ENCODE results near the gene KIF4B.

The KIF4B gene

GRCh38 chr5:155040984-155041653 lies 27.6 kb downstream of the KIF4B start:
- Histone ChIP-seq H3K36me3 (replicated peaks; ENCODE audit: low read depth, low read length) (no peaks in the 10 kb centered on the region), H3K4me2 (ENCODE audit: low read length) (no peak overlapping the region), H3K79me2 (ENCODE audit: low read length) (no peaks in the 10 kb centered on the region), H3K9me3 (ENCODE audit: insufficient read depth, low read length) (no peaks in the 10 kb centered on the region), H3K27me3 (ENCODE audit: low read depth, low read length) (no peaks in the 10 kb centered on the region), H3K4me3 (ENCODE audit: low read length) (no peak overlapping the region), H3K27ac (ENCODE audit: low read length) (no peak overlapping the region), H3K9ac (ENCODE audit: low read length) (no peak overlapping the region), H4K20me1 (ENCODE audit: insufficient read depth, low read length) (no peaks in the 10 kb centered on the region), H3K4me1 (ENCODE audit: low read length) (no peaks in the 10 kb centered on the region), H2AFZ (ENCODE audit: low read depth, low read length) (no peak overlapping the region)
- TF ChIP-seq, protein P1, sequence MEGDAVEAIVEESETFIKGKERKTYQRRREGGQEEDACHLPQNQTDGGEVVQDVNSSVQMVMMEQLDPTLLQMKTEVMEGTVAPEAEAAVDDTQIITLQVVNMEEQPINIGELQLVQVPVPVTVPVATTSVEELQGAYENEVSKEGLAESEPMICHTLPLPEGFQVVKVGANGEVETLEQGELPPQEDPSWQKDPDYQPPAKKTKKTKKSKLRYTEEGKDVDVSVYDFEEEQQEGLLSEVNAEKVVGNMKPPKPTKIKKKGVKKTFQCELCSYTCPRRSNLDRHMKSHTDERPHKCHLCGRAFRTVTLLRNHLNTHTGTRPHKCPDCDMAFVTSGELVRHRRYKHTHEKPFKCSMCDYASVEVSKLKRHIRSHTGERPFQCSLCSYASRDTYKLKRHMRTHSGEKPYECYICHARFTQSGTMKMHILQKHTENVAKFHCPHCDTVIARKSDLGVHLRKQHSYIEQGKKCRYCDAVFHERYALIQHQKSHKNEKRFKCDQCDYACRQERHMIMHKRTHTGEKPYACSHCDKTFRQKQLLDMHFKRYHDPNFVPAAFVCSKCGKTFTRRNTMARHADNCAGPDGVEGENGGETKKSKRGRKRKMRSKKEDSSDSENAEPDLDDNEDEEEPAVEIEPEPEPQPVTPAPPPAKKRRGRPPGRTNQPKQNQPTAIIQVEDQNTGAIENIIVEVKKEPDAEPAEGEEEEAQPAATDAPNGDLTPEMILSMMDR (IDR thresholded peaks at IDR 0.05; ENCODE audit: low read depth, low read length) = no peak
- TF ChIP-seq EZH2phosphoT487 (IDR thresholded peaks at IDR 0.05; ENCODE audit: low read depth) = no peak

GRCh38 chr5:155044591-155044990 lies 31.0 kb downstream of the KIF4B start:
- Histone ChIP-seq H3K9me3 (ENCODE audit: insufficient read depth, low read length) (no peaks in the 10 kb centered on the region), H4K20me1 (ENCODE audit: insufficient read depth, low read length) (no peaks in the 10 kb centered on the region), H3K79me2 (ENCODE audit: low read length) (no peaks in the 10 kb centered on the region), H3K27ac (ENCODE audit: low read length) (no peak overlapping the region), H3K36me3 (replicated peaks; ENCODE audit: low read depth, low read length) (no peaks in the 10 kb centered on the region), H3K9ac (ENCODE audit: low read length) (no peak overlapping the region), H3K4me2 (ENCODE audit: low read length) (no peak overlapping the region), H3K4me1 (ENCODE audit: low read length) (no peaks in the 10 kb centered on the region), H2AFZ (ENCODE audit: low read depth, low read length) (no peak overlapping the region), H3K27me3 (ENCODE audit: low read depth, low read length) (no peaks in the 10 kb centered on the region), H3K4me3 (ENCODE audit: low read length) (no peak overlapping the region)
- TF ChIP-seq, protein P1 (IDR thresholded peaks at IDR 0.05; ENCODE audit: low read depth, low read length) = no peak
- TF ChIP-seq EZH2phosphoT487 (IDR thresholded peaks at IDR 0.05; ENCODE audit: low read depth) = no peak

DNA sequence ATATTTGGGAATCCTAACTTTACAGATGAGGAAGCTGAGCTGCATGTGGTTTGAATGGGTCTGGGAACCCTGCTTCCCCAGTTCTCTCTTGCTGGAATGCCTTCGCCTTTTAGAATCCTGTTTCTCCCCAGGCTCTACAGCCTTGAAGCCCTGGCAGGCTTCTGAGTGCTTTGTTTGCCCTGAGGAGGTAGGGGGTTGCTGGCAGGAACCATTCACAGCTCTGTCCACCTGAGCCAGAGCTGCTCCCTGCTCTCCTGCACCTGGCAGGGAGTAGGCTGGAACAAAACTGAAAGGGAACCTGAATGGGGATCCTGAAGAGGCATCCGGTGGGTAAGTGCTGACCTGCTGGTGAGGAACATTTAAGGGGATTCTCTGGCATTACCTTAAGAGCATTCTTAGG lies 33.0 kb downstream of the KIF4B start:
- TF ChIP-seq, protein P1 (IDR thresholded peaks at IDR 0.05; ENCODE audit: low read depth, low read length) = no peak
- TF ChIP-seq EZH2phosphoT487 (IDR thresholded peaks at IDR 0.05; ENCODE audit: low read depth) = no peak
- Histone ChIP-seq H3K79me2 (ENCODE audit: low read length) (no peaks in the 10 kb centered on the region), H3K27ac (ENCODE audit: low read length) (no peak overlapping the region), H3K9ac (ENCODE audit: low read length) (no peak overlapping the region), H3K27me3 (ENCODE audit: low read depth, low read length) (no peaks in the 10 kb centered on the region), H4K20me1 (ENCODE audit: insufficient read depth, low read length) (no peaks in the 10 kb centered on the region), H3K9me3 (ENCODE audit: insufficient read depth, low read length) (no peaks in the 10 kb centered on the region), H3K4me3 (ENCODE audit: low read length) (no peak overlapping the region), H3K4me1 (ENCODE audit: low read length) (no peaks in the 10 kb centered on the region), H2AFZ (ENCODE audit: low read depth, low read length) (no peak overlapping the region), H3K36me3 (replicated peaks; ENCODE audit: low read depth, low read length) (no peaks in the 10 kb centered on the region), H3K4me2 (ENCODE audit: low read length) (no peak overlapping the region)

DNA sequence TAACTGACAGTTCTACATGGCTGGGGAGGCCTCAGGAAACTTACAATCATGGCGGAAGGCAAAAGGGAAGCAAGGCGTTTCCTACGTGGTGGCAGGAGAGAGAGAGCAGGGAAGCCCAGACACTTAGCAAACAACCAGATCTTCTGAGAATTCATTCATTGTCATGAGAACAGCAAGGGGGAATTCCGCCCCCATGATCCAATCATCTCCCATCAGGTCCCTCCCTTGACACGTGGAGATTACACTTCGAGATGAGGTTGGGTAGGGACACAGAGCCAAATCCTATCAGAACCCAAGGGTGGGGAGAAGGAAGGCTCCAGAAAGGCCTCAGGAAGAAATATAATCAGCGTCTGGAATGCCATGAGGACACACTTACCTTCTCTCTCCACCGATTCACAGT lies 34.3 kb downstream of the KIF4B start:
- Histone ChIP-seq H3K9me3 (ENCODE audit: insufficient read depth, low read length) (no peaks in the 10 kb centered on the region), H3K36me3 (replicated peaks; ENCODE audit: low read depth, low read length) (no peaks in the 10 kb centered on the region), H3K27me3 (ENCODE audit: low read depth, low read length) (no peaks in the 10 kb centered on the region), H4K20me1 (ENCODE audit: insufficient read depth, low read length) (no peaks in the 10 kb centered on the region), H3K27ac (ENCODE audit: low read length) (no peak overlapping the region), H3K4me1 (ENCODE audit: low read length) (no peaks in the 10 kb centered on the region), H3K9ac (ENCODE audit: low read length) (no peak overlapping the region), H3K4me2 (ENCODE audit: low read length) (no peak overlapping the region), H3K4me3 (ENCODE audit: low read length) (no peak overlapping the region), H2AFZ (ENCODE audit: low read depth, low read length) (no peak overlapping the region), H3K79me2 (ENCODE audit: low read length) (no peaks in the 10 kb centered on the region)
- TF ChIP-seq EZH2phosphoT487 (IDR thresholded peaks at IDR 0.05; ENCODE audit: low read depth) = no peak
- TF ChIP-seq, protein P1 (IDR thresholded peaks at IDR 0.05; ENCODE audit: low read depth, low read length) = no peak

Measured in OCI-LY3 (cell line).